ENCODE data around the gene SCAF1. TPM values are rescaled to one million over a fixed set of nuclear protein-coding genes. Genes with fewer than 3 reads are reported as not detected.

SCAF1 gene
- total RNA-seq, 1 experiment from 2014 or later: 22.7 TPM

GRCh38 chr19:49653466-49653806, 11.4 kb downstream of the SCAF1 start:
- H3K36me3 ChIP-seq: peaks cover 81% of the 10 kb centered on the region
- no peak for DNase-seq

GRCh38 chr19:49654581-49654980, 12.6 kb downstream of the SCAF1 start:
- Histone ChIP-seq H3K4me3 (no peak overlapping the region), H3K9me3 (no peaks in the 10 kb centered on the region), H3K36me3 (peaks cover 83% of the 10 kb centered on the region), H3K27me3 (no peaks in the 10 kb centered on the region)
- DNase-seq: no peak

More at GRCh38 chr19:49653466-49653806, 11.4 kb downstream of the SCAF1 start:
- H3K27me3 ChIP-seq: no peaks in the 10 kb centered on the region
- no peak overlapping the region for H3K4me3 ChIP-seq
- no peaks in the 10 kb centered on the region for H3K9me3 ChIP-seq

- Histone ChIP-seq H3K4me3 (no peak overlapping the region), H3K36me3 (peaks cover 83% of the 10 kb centered on the region), H3K9me3 (no peaks in the 10 kb centered on the region), H3K27me3 (no peaks in the 10 kb centered on the region)
- no peak for DNase-seq
Measured at GRCh38 chr19:49655570-49656455, 13.8 kb downstream of the SCAF1 start.

- no peak for DNase-seq
- Histone ChIP-seq H3K27me3 (no peaks in the 10 kb centered on the region), H3K9me3 (no peaks in the 10 kb centered on the region), H3K36me3 (peaks cover 83% of the 10 kb centered on the region), H3K4me3 (no peak overlapping the region)
Measured at GRCh38 chr19:49656456-49657109, 14.6 kb downstream of the SCAF1 start.

GRCh38 chr19:49657493-49658138, 15.6 kb downstream of the SCAF1 start:
- H3K27me3 ChIP-seq: no peaks in the 10 kb centered on the region
- peaks cover 90% of the 10 kb centered on the region for H3K36me3 ChIP-seq
- H3K9me3 ChIP-seq: no peaks in the 10 kb centered on the region
- no peak overlapping the region for H3K4me3 ChIP-seq
- no peak for DNase-seq

- no peak for DNase-seq
- H3K36me3 ChIP-seq: peaks cover 88% of the 10 kb centered on the region
- no peaks in the 10 kb centered on the region for H3K9me3 ChIP-seq
- H3K4me3 ChIP-seq: no peak overlapping the region
- H3K27me3 ChIP-seq: no peaks in the 10 kb centered on the region
Measured at GRCh38 chr19:49658139-49658517, 16.1 kb downstream of the SCAF1 start.

GRCh38 chr19:49658566-49659442, 16.8 kb downstream of the SCAF1 start:
- Histone ChIP-seq H3K27me3 (no peaks in the 10 kb centered on the region), H3K4me3 (no peak overlapping the region), H3K9me3 (no peaks in the 10 kb centered on the region), H3K36me3 (peaks cover 82% of the 10 kb centered on the region)
- DNase-seq: no peak

GRCh38 chr19:49660338-49660961, 18.4 kb downstream of the SCAF1 start:
- no peak overlapping the region for H3K4me3 ChIP-seq
- H3K27me3 ChIP-seq: no peaks in the 10 kb centered on the region
- H3K9me3 ChIP-seq: no peaks in the 10 kb centered on the region
- H3K36me3 ChIP-seq: peaks cover 66% of the 10 kb centered on the region
- no peak for DNase-seq

- no peak for DNase-seq
- Histone ChIP-seq H3K36me3 (peaks cover 51% of the 10 kb centered on the region), H3K27me3 (no peaks in the 10 kb centered on the region), H3K9me3 (no peaks in the 10 kb centered on the region), H3K4me3 (no peak overlapping the region)
Measured at GRCh38 chr19:49662011-49662410, 20.0 kb downstream of the SCAF1 start.

- H3K4me3 ChIP-seq: no peak overlapping the region
- no peaks in the 10 kb centered on the region for H3K9me3 ChIP-seq
- H3K36me3 ChIP-seq: peaks cover 48% of the 10 kb centered on the region
- H3K27me3 ChIP-seq: no peaks in the 10 kb centered on the region
- DNase-seq: no peak
Measured at GRCh38 chr19:49663224-49663623, 21.2 kb downstream of the SCAF1 start.

GRCh38 chr19:49664171-49665035, 22.4 kb downstream of the SCAF1 start:
- DNase-seq: peak; percentile 88
- H3K36me3 ChIP-seq: peaks cover 47% of the 10 kb centered on the region
- no peaks in the 10 kb centered on the region for H3K9me3 ChIP-seq
- H3K27me3 ChIP-seq: no peaks in the 10 kb centered on the region
- H3K4me3 ChIP-seq: peak overlapping the region; percentile 90

GRCh38 chr19:49665036-49665350, 23.0 kb downstream of the SCAF1 start:
- H3K36me3 ChIP-seq: peaks cover 41% of the 10 kb centered on the region
- peak overlapping the region; percentile 90 for H3K4me3 ChIP-seq
- no peak for DNase-seq
- H3K27me3 ChIP-seq: no peaks in the 10 kb centered on the region
- no peaks in the 10 kb centered on the region for H3K9me3 ChIP-seq

- Histone ChIP-seq H3K4me3 (peak within 1 kb of the TSS; percentile 90), H3K36me3 (peaks cover 36% of the 10 kb centered on the region), H3K27me3 (no peaks in the 10 kb centered on the region), H3K9me3 (no peaks in the 10 kb centered on the region)
- peak; percentile 96 for DNase-seq
Measured at GRCh38 chr19:49665351-49666119, 23.5 kb downstream of the SCAF1 start, which contains the start of the genes BCL2L12 and IRF3. Gene BCL2L12, plus strand, starts transcription at chr19:49665933. Its CDS starts 760 bp downstream, at chr19:49666693. Gene IRF3, minus strand, starts transcription at chr19:49665857. Its CDS starts 1,019 bp downstream, at chr19:49664838.

GRCh38 chr19:49666120-49666444, 24.1 kb downstream of the SCAF1 start:
- Histone ChIP-seq H3K27me3 (no peaks in the 10 kb centered on the region), H3K9me3 (no peaks in the 10 kb centered on the region), H3K36me3 (peaks cover 35% of the 10 kb centered on the region), H3K4me3 (peak overlapping the region; percentile 90)
- DNase-seq: no peak

- Histone ChIP-seq H3K9me3 (no peaks in the 10 kb centered on the region), H3K27me3 (no peaks in the 10 kb centered on the region), H3K4me3 (no peak overlapping the region; the same call in 1 of the 2 replicates), H3K36me3 (peaks cover 28% of the 10 kb centered on the region)
- DNase-seq: no peak
Measured at GRCh38 chr19:49667473-49667872, 25.5 kb downstream of the SCAF1 start.
